HepG2 (cell line): ENCODE data around the gene CDHR3.

Source experiments
- POLR2A ChIP-seq, 2 experiments: IDR thresholded peaks; 2 replicates each; pipeline ENCODE4 v1.6.1; 2011; ENCODE audit warnings: low read depth in 2 of 2, low read length in 2 of 2, mild to moderate bottlenecking in 1 of 2, moderate library complexity in 1 of 2; ENCODE audit not compliant: insufficient read depth in 1 of 2
- SRSF9 ChIP-seq: fragments of 200-400 bp; formaldehyde crosslinking; IDR thresholded peaks from 2 replicates; pipeline ENCODE4 v1.6.1; 2018; ENCODE audit warnings: borderline replicate concordance, mild to moderate bottlenecking, low read depth, low read length; ENCODE audit not compliant: insufficient read depth, poor library complexity, severe bottlenecking

- TF ChIP-seq POLR2A (IDR thresholded peaks at IDR 0.05; ENCODE audit: insufficient read depth in 1 of 2, low read depth in 2 of 2, low read length in 2 of 2) (no peak), SRSF9 (no peak)
These were observed 46.6 kb downstream of the CDHR3 start for GRCh38 chr7:106009503-106010226.
